SJCRH30 (cell line): ENCODE measurements around the gene TFEB. TPM values are rescaled to one million over a fixed set of nuclear protein-coding genes. Genes with fewer than 3 reads are reported as not detected.

Source experiments
- DNase-seq, 2 experiments: peaks; one replicate each; pipeline ENCODE4 v3.0.0-alpha.2; 2015 to 2020
- H3K27ac ChIP-seq: fragments of 250-450 bp; sonication (Bioruptor Pico); 2 replicates; pipeline ENCODE4 v1.5.1; 2020; ENCODE audit warnings: mild to moderate bottlenecking, moderate library complexity
- H3K27me3 ChIP-seq: fragments of 250-450 bp; sonication (Bioruptor Pico); 2 replicates; pipeline ENCODE4 v1.5.1; 2020; ENCODE audit warnings: mild to moderate bottlenecking, moderate library complexity
- H3K36me3 ChIP-seq: fragments of 250-450 bp; sonication (Bioruptor Pico); 2 replicates; pipeline ENCODE4 v1.5.1; 2020; ENCODE audit warnings: mild to moderate bottlenecking, moderate library complexity
- H3K4me1 ChIP-seq: fragments of 250-450 bp; sonication (Bioruptor Pico); 2 replicates; pipeline ENCODE4 v1.5.1; 2020; ENCODE audit warnings: mild to moderate bottlenecking, moderate library complexity
- H3K4me3 ChIP-seq: fragments of 250-450 bp; sonication (Bioruptor Pico); 2 replicates; pipeline ENCODE4 v1.5.1; 2020; ENCODE audit warnings: mild to moderate bottlenecking, moderate library complexity
- H3K9me3 ChIP-seq: fragments of 250-450 bp; sonication (Bioruptor Pico); replicated peaks from 2 replicates; pipeline ENCODE4 v1.5.1; 2020; ENCODE audit warnings: mild to moderate bottlenecking, moderate library complexity
- total RNA-seq: library from RNA; depleted of rRNA; stranded (reverse); fragments of >200 nt; shearing (Covaris generic); gene quantifications from 2 replicates; pipeline ENCODE4 v1.2.3, GENCODE V29; 2014

Gene TFEB
- total RNA-seq, 1 experiment from 2014 or later = 0.57 TPM

DNA sequence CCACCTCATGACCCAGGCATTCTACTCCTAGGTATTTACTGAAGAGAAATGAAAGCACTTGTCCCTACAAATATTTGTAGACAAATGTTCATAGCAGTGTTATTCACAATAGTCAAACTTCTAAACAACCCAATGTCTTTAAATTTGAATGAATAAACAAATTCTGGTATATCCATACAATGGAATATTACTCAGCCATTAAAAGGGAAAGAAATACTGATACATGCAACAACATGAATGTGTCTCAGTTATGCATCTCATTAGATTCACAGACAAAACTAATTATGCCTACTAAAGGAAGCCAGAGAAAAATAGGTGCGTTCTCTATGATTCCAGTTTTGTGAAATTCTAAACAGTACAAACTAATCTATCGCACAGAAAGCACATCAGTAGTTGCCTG, 66.4 kb downstream of the TFEB start:
- Histone ChIP-seq H3K4me1 (peaks cover 14% of the 10 kb centered on the region), H3K36me3 (no peaks in the 10 kb centered on the region), H3K4me3 (no peak overlapping the region), H3K27me3 (no peaks in the 10 kb centered on the region), H3K9me3 (no peaks in the 10 kb centered on the region), H3K27ac (no peak overlapping the region)
- DNase-seq = no peak

DNA sequence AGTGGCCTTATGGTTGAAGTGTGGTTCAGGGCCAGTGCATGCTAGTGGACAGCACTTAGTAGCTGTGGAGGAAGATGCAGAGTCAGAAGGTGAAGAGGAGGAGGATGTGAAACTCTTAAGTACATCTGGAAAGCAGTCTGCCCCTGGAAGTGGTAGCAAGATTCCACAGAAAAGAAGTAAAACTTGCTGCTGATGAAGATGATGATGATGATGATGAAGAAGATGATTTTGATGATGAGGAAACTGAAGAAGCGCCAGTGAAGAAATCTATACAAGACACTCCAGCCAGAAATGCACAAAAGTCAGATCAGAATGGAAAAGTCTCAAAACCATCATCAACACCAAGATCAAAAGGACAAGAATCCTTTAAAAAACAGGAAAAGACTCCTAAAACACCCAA, 68.2 kb downstream of the TFEB start:
- DNase-seq = no peak
- no peak overlapping the region for H3K4me3 ChIP-seq
- H3K27ac ChIP-seq = no peak overlapping the region
- H3K27me3 ChIP-seq = no peaks in the 10 kb centered on the region
- H3K4me1 ChIP-seq = peaks cover 23% of the 10 kb centered on the region
- no peaks in the 10 kb centered on the region for H3K36me3 ChIP-seq
- no peaks in the 10 kb centered on the region for H3K9me3 ChIP-seq

DNA sequence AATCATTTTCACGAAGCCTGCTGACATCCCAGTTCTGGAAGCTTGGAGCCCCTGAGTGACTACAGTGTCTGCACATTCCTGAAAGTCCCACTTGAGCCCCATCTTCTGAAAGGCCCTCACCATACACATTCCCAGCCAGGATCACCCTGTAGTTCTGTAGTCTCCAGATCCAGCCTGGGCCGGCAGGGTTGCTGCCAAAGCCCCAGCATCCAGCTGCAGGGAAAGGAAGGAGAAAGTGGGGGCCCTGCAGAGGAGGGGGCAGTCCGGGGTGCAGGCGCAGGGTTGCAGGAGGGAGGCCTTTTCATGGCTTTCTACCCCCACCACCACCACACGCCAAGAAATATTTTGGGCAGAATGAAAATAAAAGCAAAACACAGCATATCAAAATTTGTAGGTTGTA, 71.1 kb downstream of the TFEB start:
- no peaks in the 10 kb centered on the region for H3K9me3 ChIP-seq
- DNase-seq = peak in 1 of 2 experiments; percentile 43
- no peaks in the 10 kb centered on the region for H3K27me3 ChIP-seq
- H3K4me3 ChIP-seq = peak overlapping the region; percentile 6; the same call in 1 of the 2 replicates
- H3K4me1 ChIP-seq = peaks cover 29% of the 10 kb centered on the region
- H3K36me3 ChIP-seq = no peaks in the 10 kb centered on the region
- H3K27ac ChIP-seq = peak overlapping the region; percentile 68

DNA sequence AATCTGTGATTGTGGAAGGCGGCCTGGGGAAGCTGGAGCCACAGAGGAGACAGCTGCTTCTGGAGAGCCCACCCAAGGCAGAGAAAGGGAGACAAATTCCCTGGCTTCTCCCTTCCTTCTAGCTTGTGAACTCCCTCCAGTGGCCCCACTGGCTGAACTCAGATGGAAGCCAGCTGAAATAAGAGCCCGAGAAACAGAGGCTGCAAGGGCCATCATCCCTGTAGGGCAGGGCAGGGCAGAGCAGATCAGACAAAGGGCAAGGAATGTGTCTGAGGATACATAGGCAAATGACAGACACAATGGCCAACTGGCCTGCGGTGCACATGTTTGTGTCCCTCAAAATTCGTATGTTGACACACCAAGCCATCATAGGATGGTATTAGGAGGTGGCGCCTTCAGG, 71.8 kb downstream of the TFEB start:
- Histone ChIP-seq H3K27ac (peak overlapping the region; percentile 68), H3K4me1 (peaks cover 29% of the 10 kb centered on the region), H3K27me3 (no peaks in the 10 kb centered on the region), H3K4me3 (no peak overlapping the region), H3K9me3 (no peaks in the 10 kb centered on the region), H3K36me3 (no peaks in the 10 kb centered on the region)
- peak; percentile 92 to 94 for DNase-seq

DNA sequence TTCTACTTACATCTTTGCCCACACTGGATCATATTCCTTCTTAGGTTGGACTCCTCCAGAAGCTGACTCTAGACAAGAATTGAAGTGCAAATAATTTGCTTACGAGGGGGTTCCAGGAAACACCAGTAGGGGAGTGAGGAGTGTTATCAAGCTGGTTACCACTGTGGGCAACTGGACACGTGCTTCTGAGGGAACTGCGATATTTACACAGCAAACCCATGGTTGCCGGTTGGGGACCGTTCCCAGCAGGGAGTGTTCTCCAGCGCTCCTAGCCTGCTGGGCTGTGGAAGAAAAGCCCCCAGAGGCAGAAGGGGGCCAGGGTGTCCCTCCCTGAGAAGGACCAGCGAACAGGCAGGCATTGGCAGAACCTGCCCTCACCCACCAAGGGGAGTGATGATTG, 75.5 kb downstream of the TFEB start:
- no peak for DNase-seq
- Histone ChIP-seq H3K27me3 (no peaks in the 10 kb centered on the region), H3K9me3 (no peaks in the 10 kb centered on the region), H3K27ac (no peak overlapping the region), H3K4me1 (peaks cover 53% of the 10 kb centered on the region), H3K36me3 (no peaks in the 10 kb centered on the region), H3K4me3 (no peak overlapping the region)

DNA sequence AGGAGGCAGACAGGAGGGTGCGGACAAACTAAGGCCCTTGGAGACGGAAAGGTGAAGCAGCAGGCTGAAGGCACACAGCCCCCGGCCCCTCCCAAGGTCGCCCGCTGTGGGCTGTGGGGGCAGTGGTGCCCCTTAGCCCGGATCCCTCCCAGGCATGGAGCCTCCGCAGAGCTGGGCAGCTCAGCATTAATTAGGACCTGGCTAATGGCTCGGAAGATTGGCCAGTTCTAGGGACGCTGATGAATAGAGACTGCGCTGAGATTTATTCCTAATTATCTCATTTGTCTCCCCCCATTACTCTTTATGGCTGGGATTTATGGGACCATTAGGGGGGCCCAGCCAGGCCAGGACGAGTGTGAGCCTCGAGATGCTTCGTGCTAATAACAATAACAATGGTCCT, 76.8 kb downstream of the TFEB start:
- Histone ChIP-seq H3K4me3 (no peak overlapping the region), H3K4me1 (peaks cover 50% of the 10 kb centered on the region), H3K27me3 (no peaks in the 10 kb centered on the region), H3K27ac (no peak overlapping the region), H3K9me3 (no peaks in the 10 kb centered on the region), H3K36me3 (no peaks in the 10 kb centered on the region)
- no peak for DNase-seq

DNA sequence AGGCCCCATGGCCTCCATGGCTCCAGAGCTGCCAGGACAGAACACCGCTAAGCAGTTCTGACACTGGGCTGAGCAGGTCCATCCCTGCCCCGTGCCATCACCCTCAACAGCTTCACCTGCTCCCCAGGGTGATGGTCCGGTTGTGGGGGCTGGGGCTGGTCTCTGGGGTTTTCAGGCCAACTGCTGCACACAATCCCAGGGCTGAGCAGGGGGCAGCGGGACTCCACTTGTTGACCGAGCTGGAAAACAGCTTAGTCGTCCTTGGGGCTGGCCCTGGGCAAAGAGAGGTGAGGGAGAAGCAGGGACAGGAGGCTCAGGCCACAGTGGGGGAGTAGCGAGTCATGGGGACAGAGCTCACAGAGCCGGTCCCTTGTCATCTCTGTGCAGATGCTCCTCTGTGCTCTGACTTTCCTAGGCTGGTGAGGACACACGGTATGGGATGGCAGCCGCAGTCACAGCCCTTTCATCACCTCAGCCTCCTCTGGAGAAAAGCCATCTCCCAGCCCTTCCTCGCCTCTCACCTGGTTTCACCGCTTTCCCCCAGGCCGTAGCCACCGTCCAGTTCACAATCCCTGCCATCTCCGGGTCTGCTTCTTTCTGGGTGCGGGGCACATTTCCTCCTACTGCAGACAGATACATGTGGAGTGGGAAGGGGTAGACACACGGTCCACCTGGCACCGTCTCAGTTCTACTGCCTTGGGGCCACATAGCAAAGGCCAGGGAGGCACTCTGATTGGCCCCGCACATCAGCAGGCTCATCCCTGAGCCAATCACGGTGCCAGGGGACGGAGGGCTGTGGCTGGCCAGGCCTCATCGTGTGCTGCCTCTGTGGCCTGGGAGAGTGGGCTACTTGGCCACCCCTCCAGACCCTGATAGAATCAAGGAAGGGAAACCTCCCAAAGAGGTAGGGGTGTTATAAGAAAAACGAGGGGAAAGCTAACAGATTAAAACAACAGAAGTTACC, 78.0 kb downstream of the TFEB start:
- Histone ChIP-seq H3K4me1 (peaks cover 41% of the 10 kb centered on the region), H3K36me3 (0 out of 2 replicates have a peak, but pooled peaks cover 4% of the 10 kb centered on the region), H3K27ac (peak overlapping the region; percentile 21), H3K4me3 (no peak overlapping the region), H3K9me3 (no peaks in the 10 kb centered on the region), H3K27me3 (no peaks in the 10 kb centered on the region)
- no peak for DNase-seq

DNA sequence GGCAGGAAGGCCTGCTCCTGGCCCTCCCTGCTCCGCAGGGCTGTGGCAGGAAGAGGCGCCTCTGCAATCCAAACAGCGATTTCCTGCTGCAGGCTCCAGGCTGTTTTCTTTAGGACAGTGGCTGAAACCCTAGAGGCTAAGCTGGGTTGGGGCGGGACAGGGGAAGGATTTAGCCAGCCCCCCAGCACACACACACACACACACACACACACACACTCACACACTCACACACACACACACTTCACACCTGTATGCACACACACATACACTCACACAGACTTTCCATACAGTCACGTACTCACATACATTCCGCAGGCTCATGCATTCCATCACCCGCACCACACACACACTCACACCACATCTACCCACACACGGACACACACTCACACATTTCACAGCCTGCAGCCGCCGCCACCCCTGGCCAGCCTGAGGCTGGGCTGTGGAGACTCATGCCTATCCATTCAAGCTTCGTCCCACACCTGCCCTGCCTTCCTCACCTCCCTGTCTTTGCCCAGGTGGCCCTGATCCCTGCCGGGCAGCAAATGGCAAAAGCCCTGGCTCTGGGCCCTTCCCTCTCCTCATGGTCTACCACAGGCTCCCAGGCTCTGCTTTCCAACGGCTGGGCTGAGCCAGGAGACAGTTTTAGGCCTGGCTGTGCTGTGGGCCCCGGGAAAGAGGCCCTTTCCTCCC, 79.3 kb downstream of the TFEB start:
- DNase-seq = peak; percentile 72 to 79
- Histone ChIP-seq H3K27ac (peak overlapping the region; percentile 21), H3K36me3 (peaks cover 15% of the 10 kb centered on the region), H3K4me1 (peaks cover 36% of the 10 kb centered on the region), H3K27me3 (no peaks in the 10 kb centered on the region), H3K4me3 (no peak overlapping the region), H3K9me3 (no peaks in the 10 kb centered on the region)

DNA sequence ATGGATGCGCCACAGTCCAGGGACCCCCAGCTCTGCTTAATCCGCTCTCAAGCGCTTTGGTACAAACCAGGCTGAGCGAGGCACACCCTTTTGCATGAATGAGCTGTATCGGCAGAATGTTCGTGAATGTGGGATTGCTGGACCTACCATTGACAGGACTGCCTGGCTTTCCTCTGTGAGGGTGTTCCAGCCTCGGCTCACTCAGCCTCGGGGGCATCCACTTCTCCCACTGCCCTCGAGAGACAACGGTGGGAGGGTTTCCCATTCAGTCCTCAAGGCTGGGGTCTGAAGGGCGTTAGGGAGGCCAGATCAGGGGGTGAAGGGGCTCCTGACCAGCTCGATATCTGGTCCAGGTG, 79.8 kb downstream of the TFEB start:
- peak overlapping the region; percentile 7; the same call in 1 of the 2 replicates for H3K27ac ChIP-seq
- peak in 1 of 2 experiments; percentile 45 for DNase-seq
- no peaks in the 10 kb centered on the region for H3K27me3 ChIP-seq
- H3K4me3 ChIP-seq = no peak overlapping the region
- peaks cover 21% of the 10 kb centered on the region for H3K36me3 ChIP-seq
- H3K9me3 ChIP-seq = no peaks in the 10 kb centered on the region
- H3K4me1 ChIP-seq = peaks cover 33% of the 10 kb centered on the region

DNA sequence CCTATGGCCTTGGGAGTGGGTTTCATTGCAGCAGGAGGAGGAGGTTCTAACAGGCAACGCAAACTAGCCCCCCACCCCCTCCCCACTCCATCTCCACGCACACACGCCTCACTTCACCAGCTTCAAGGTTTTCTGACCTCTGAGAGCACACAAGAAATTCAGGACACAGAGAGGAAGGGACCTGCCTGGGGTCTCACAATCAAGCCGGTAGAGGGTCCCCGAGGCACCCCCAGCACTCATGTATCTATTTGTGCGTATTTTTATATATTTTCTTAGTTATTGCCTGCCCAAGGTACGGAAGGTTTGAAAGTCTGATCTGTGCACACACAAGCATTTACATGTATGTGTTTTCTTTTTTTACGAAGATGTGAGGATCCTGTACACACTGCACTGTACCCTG, 80.2 kb downstream of the TFEB start:
- H3K9me3 ChIP-seq = no peaks in the 10 kb centered on the region
- no peak overlapping the region for H3K4me3 ChIP-seq
- H3K4me1 ChIP-seq = peaks cover 32% of the 10 kb centered on the region
- DNase-seq = no peak
- H3K36me3 ChIP-seq = peaks cover 23% of the 10 kb centered on the region
- no peaks in the 10 kb centered on the region for H3K27me3 ChIP-seq
- H3K27ac ChIP-seq = peak overlapping the region; percentile 7; the same call in 1 of the 2 replicates

DNA sequence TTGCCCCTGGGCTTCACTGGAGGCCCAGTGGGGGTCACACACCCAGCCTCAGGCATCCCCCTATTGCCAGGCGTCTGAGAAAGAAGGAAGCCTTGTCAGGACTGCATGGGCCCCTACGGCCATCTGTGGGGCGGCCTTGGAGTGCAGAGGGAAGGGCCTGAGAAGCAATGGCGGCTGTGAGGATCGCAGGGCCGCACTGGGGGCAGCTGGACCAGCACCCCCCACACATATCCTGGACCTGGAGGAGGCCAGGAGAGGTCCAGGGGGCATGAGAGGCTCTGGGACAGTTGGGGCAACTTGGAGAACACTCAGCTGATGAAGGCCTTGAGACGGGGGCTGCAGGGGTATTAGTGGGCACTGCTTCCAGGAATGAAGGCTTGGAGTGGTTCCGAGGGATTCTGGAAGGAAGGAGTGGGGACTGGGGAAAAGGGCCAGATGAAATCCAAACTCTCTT, 80.7 kb downstream of the TFEB start:
- Histone ChIP-seq H3K36me3 (peaks cover 26% of the 10 kb centered on the region), H3K9me3 (no peaks in the 10 kb centered on the region), H3K4me3 (no peak overlapping the region), H3K27me3 (no peaks in the 10 kb centered on the region), H3K27ac (no peak overlapping the region), H3K4me1 (peaks cover 32% of the 10 kb centered on the region)
- no peak for DNase-seq

DNA sequence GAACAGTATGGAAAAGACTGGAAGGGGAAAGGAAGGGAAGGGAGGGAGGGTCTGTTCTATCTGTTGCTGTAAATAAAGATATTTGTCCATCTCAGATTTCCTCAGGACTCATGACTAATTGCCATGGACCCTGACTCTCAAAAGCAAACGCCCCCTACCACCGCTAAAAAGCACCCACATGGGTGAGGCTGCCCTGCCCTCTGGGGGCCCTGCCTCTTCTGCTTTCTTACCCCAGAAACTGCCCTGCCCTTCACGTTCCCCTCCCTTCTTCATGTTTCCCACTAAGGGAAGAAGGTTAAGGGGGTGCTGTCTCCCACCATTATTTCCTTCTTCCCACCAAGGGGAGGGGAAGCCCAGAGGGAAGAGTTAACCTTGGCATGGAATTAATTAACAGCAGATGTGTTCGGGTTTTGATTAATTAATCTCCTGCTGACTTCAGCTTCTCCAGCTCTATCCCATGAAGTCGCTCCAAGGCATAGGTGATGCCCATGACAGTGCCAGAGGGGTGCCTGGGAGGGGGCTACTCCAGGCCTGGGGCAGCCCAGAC, 81.2 kb downstream of the TFEB start:
- H3K4me1 ChIP-seq = peaks cover 37% of the 10 kb centered on the region
- DNase-seq = no peak
- H3K36me3 ChIP-seq = peaks cover 31% of the 10 kb centered on the region
- no peak overlapping the region for H3K4me3 ChIP-seq
- no peaks in the 10 kb centered on the region for H3K27me3 ChIP-seq
- H3K9me3 ChIP-seq = no peaks in the 10 kb centered on the region
- H3K27ac ChIP-seq = no peak overlapping the region

DNA sequence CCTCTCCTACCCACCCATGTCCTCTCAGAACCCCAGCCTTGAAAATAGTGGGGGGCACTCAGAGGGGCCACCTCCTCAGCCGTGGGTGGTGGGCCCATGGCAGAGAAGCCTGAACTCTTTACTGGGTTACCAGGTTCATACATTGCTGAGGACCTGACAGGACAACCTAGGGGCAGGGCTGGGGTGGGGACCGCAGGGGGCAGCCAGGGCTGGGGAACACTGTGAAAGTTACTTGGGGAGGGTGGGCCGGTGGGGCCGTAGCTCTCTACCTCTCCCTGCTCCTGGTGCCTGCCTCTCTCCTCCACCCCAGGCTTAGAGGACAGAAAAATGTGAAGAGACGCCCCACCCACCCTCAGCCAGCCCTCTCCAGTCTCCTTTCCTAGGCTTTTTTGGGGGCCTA, 81.7 kb downstream of the TFEB start:
- Histone ChIP-seq H3K36me3 (peaks cover 35% of the 10 kb centered on the region), H3K4me3 (no peak overlapping the region), H3K9me3 (no peaks in the 10 kb centered on the region), H3K4me1 (peaks cover 41% of the 10 kb centered on the region), H3K27ac (no peak overlapping the region), H3K27me3 (no peaks in the 10 kb centered on the region)
- no peak for DNase-seq

DNA sequence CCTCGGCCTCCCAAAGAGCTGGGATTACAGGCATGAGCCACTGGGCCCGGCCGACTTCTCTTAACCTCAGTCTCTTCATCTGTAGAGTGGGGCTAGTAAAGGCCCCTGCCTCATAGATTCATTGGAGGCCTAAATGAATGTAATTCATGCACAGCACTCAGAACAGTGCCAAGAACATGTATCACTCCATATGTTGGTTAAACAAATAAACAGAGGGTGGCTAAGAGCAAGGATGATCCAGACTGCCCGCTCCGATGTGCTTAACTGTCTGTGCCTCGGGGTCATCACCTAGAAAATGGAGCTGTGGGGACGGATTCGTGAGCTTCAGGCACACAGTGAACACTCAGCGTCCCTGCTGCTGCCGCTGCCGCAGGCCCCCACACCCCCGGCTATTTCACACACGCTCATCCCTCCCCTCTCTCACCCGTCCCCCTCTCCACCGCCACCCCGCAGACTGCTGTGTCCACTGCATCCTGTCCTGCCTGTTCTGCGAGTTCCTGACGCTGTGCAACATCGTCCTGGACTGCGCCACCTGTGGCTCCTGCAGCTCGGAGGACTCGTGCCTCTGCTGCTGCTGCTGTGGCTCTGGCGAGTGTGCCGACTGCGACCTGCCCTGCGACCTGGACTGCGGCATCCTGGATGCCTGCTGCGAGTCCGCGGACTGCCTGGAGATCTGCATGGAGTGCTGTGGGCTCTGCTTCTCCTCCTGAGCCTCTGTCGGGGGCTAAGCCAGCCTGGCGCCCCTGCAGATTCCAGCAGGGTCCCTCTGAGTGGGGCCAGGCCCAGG, 82.3 kb downstream of the TFEB start:
- Histone ChIP-seq H3K9me3 (no peaks in the 10 kb centered on the region), H3K27me3 (no peaks in the 10 kb centered on the region), H3K4me1 (peaks cover 48% of the 10 kb centered on the region), H3K36me3 (peaks cover 39% of the 10 kb centered on the region), H3K27ac (no peak overlapping the region), H3K4me3 (no peak overlapping the region)
- DNase-seq = no peak
